Measurements from ENCODE around the gene CPB1.

Gene CPB1

GRCh38 chr3:148833223-148833622 is 5.6 kb downstream of the CPB1 start:
- DNase-seq (ENCODE audit: low read depth) = no peak

- DNase-seq (ENCODE audit: low read depth) = no peak
Measured at GRCh38 chr3:148839805-148840204, 12.2 kb downstream of the CPB1 start.

- DNase-seq (ENCODE audit: low read depth) = no peak
Measured at GRCh38 chr3:148840451-148840850, 12.8 kb downstream of the CPB1 start.

DNA sequence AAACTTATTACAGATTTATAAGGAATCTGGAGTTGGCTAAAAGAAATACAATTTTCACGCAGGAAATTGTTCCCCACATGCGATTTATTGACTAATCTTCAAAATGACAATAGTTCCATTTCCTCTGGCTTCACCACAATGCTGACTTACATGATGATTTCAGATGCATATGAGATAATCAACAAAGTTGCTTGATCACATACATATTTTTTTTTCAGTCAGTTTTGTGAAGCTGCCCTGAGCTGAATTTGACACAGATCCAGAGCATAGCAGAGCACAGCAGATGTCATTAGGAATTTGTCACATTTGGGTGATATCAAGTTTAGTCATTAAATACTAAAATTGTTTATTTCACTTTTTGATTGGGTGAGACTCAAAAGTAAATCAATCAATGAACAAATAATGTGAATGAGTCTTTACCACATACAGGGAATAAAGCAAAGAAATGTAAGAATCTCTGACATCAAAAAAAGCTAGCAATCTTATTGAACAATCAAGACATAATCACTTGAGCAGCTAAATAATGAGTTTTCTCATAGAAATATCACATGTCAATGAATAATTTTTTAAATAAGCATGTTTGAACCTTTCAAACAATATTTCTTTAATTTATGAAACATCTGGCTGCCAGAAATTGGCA is 18.3 kb downstream of the CPB1 start:
- DNase-seq (ENCODE audit: low read depth) = no peak

GRCh38 chr3:148847351-148847750 is 19.7 kb downstream of the CPB1 start:
- no peak for DNase-seq (ENCODE audit: low read depth)

DNA sequence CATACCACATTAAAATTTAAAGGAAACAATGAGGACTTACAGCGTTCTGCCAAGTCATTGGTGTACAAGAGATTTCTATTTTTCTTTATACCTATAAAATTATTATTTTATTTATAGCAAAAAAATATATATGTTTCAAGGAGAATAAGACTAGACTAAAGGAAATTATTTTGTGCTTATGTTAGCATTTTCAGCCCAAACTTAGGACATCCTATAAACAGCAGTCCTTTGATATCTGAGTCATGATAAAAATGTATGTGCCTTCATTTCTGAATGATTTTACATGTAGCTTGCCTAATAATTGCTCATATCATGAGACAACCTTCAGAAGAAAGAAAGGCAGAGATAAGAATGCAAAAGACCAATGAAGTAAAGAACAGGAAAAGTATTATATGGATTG is 20.8 kb downstream of the CPB1 start:
- no peak for DNase-seq (ENCODE audit: low read depth)

- no peak for DNase-seq (ENCODE audit: low read depth)
Measured at GRCh38 chr3:148852271-148852992, 24.8 kb downstream of the CPB1 start.

DNA sequence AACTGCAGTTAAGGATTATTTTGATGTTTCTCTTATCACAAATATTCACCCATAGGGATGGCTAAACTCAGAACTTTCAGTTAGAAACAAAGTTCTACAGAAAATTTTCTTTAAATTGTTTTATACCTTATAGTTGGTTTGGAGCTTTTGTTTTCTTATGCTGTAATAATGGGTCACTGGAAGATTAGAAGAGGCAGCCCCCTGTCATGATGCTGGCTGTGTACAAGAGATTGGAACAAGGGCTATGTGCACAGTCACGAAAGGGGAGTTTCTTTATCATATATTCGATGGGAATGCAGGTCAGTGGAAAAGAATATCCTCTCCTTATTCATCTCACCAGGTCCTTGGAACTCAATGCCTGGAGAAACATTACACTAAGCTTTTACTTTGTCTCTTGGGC is 25.5 kb downstream of the CPB1 start:
- DNase-seq (ENCODE audit: low read depth) = no peak

DNA sequence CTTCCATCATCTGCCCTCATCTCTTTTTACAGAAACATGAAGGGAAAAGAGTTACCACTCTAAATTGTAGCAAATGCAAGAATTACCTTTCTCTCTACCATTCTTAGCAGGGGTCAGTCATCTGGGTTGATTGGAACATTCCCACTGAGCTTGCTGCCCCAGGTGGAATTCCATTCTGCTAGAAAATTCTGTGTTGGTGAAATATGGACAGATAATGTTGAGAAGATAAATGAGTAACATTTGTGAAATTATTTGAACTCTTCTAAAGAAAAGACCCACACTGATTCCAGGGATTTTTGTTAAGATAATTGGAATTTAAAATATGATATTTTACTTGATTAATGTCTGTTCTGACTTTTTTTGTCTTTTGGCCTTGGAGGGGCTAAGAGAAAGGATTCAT is 26.4 kb downstream of the CPB1 start:
- DNase-seq (ENCODE audit: low read depth) = no peak

DNA sequence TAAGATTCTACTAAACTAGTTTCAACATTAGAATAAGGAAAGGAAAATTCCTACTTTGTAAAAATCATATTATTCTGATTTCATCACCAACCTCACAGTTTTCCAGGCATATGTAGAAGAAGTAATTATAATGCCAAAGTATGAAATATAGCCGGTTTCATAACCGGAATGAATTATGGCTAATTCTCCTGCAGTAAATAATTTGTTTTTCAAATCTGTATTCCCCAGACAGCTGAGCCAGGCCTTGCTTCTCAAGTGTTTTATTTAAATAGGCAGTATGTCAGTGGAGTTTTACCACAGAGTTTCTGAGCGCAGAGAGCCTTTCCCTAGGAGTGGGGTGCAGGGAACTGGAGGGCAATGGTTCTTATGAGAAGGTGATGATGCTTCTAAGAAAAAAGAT is 28.8 kb downstream of the CPB1 start:
- DNase-seq (ENCODE audit: low read depth) = no peak

DNA sequence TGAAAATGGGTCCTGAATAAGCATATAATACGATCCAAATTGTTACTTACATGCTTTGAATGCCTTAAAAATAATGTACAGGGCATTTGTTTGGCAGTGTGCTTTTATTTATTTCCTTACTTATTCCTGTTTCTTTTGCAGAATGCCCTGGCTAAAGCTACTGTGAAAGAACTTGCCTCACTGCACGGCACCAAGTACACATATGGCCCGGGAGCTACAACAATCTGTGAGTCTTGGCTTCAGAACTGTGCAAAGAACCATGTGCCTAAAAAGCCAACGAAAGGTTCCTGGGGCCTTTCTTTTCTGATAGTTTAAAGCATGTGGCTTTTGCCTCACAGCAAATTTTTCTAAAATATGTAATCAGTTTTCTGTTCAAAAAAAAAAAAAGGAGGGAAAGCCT is 29.7 kb downstream of the CPB1 start:
- DNase-seq (ENCODE audit: low read depth) = no peak

GRCh38 chr3:148861277-148861869 is 33.8 kb downstream of the CPB1 start:
- DNase-seq (ENCODE audit: low read depth) = no peak

- no peak for DNase-seq (ENCODE audit: low read depth)
Measured at GRCh38 chr3:148863297-148863696, 35.7 kb downstream of the CPB1 start.

GRCh38 chr3:148863814-148864213 is 36.2 kb downstream of the CPB1 start:
- no peak for DNase-seq (ENCODE audit: low read depth)

- no peak for DNase-seq (ENCODE audit: low read depth)
Measured at GRCh38 chr3:148865049-148865448, 37.4 kb downstream of the CPB1 start, which contains the start of gene CPA3. CPA3 (plus strand) TSS chr3:148865296; CDS start chr3:148865308, 12 bp downstream.

DNA sequence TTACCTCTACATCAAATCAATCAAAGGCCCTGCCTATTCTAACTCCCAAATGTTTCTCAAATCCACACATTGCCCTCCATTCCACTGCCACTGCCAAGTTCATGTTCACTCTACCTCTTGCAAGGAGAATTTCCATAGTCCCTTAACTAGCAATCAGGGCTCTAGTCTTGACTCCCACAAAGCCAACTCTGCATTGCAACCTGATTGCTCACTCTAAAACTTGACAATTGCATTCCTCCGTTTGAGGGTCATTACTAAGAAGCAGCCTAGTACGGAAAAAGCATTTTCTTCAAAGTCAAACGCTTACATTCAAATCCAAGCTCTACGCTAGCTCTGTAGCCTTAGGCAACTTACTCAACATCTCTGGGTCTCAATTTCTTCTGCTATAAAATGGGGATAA is 38.6 kb downstream of the CPB1 start:
- DNase-seq (ENCODE audit: low read depth) = no peak

- no peak for DNase-seq (ENCODE audit: low read depth)
Measured at GRCh38 chr3:148873270-148873927, 45.8 kb downstream of the CPB1 start.

- DNase-seq (ENCODE audit: low read depth) = no peak
Measured at GRCh38 chr3:148873977-148874376, 46.4 kb downstream of the CPB1 start.

DNA sequence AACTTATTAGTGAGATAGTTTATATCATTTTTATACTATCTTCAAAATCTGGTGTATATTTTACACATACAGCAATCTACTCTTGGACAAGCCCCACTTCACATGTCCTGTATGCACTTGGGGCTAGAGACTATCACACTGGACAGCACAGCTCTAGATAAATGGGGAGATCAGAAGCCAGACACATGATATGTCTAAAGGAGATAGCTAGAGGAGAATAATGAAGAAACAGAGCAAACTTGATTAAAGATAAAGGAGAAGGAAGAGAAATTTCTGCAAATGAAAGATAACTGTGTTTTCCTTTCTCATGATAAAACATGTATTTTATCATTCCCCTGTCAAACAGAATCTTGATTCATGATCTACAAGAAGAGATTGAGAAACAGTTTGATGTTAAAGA is 50.5 kb downstream of the CPB1 start:
- no peak for DNase-seq (ENCODE audit: low read depth)

DNA sequence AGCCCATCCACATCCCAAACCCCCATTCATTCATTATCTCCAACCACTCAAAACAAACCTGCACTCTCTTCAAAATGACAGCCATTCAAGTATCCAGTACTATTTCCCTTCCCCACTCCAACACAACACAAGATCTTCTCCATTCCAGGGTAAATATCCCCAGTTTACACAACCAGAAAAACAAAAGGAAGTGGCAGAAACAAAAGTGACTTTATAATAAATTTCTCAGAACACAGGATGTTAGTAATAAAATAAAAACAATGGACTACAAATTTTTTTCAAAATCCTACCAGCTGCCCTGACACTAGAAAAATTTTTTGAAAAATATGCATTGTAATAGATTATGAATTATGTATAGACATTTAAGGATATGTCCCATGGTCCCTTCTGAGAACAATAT is 51.6 kb downstream of the CPB1 start:
- DNase-seq (ENCODE audit: low read depth) = no peak

DNA sequence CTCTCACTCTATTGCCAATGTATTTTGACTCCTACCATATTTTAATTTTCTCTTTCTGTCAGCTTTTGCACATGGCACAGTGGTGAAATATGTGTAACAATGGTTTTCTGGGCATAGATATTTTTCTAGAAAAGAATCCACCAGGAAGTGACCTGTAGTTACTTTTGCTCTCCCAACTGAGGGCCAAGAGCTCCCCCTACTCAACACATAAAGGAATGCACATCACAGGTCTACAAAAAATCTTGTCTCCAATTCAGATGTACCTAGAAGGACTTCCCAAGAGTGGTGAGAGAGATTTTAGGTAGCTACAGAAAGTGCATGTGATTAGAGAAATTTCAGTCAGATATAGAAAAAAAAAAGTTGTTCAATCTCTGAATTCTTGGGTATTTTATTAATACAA is 53.1 kb downstream of the CPB1 start:
- DNase-seq (ENCODE audit: low read depth) = no peak

- no peak for DNase-seq (ENCODE audit: low read depth)
Measured at GRCh38 chr3:148881286-148881685, 53.7 kb downstream of the CPB1 start.

- DNase-seq (ENCODE audit: low read depth) = no peak
Measured at GRCh38 chr3:148882288-148882687, 54.7 kb downstream of the CPB1 start.
